ENCODE data around the gene PDE7B.

The PDE7B gene

GRCh38 chr6:136158971-136159370 is 307.5 kb downstream of the PDE7B start:
- FAIRE-seq (no peak), DNase-seq (ENCODE audit: extremely low spot score, insufficient read length, low read depth) (no peak)

- no peak for FAIRE-seq
- DNase-seq (ENCODE audit: extremely low spot score, insufficient read length, low read depth): no peak
Measured at GRCh38 chr6:136160250-136160649, 308.7 kb downstream of the PDE7B start.

GRCh38 chr6:136161950-136162349 is 310.4 kb downstream of the PDE7B start:
- FAIRE-seq: no peak
- no peak for DNase-seq (ENCODE audit: extremely low spot score, insufficient read length, low read depth)

GRCh38 chr6:136163260-136163659 is 311.8 kb downstream of the PDE7B start:
- FAIRE-seq (no peak), DNase-seq (ENCODE audit: extremely low spot score, insufficient read length, low read depth) (no peak)

- no peak for FAIRE-seq
- DNase-seq (ENCODE audit: extremely low spot score, insufficient read length, low read depth): no peak
Measured at GRCh38 chr6:136166815-136167214, 315.3 kb downstream of the PDE7B start.

- FAIRE-seq (no peak), DNase-seq (ENCODE audit: extremely low spot score, insufficient read length, low read depth) (no peak)
Measured at GRCh38 chr6:136169394-136170148, 318.1 kb downstream of the PDE7B start.

GRCh38 chr6:136171231-136171630 is 319.7 kb downstream of the PDE7B start:
- no peak for DNase-seq (ENCODE audit: extremely low spot score, insufficient read length, low read depth)
- FAIRE-seq: no peak

GRCh38 chr6:136173519-136174507 is 322.3 kb downstream of the PDE7B start:
- no peak for FAIRE-seq
- no peak for DNase-seq (ENCODE audit: extremely low spot score, insufficient read length, low read depth)

- no peak for FAIRE-seq
Measured at GRCh38 chr6:136174510-136174909, 323.0 kb downstream of the PDE7B start.

GRCh38 chr6:136175873-136176272 is 324.4 kb downstream of the PDE7B start:
- FAIRE-seq (no peak), DNase-seq (ENCODE audit: extremely low spot score, insufficient read length, low read depth) (no peak)

More at GRCh38 chr6:136174510-136174909, 323.0 kb downstream of the PDE7B start:
- no peak for DNase-seq (ENCODE audit: extremely low spot score, insufficient read length, low read depth)

- FAIRE-seq (no peak), DNase-seq (ENCODE audit: extremely low spot score, insufficient read length, low read depth) (no peak)
Measured at GRCh38 chr6:136178749-136179148, 327.2 kb downstream of the PDE7B start.

- FAIRE-seq (no peak), DNase-seq (ENCODE audit: extremely low spot score, insufficient read length, low read depth) (no peak)
Measured at GRCh38 chr6:136180704-136181511, 329.4 kb downstream of the PDE7B start.

- FAIRE-seq (no peak), DNase-seq (ENCODE audit: extremely low spot score, insufficient read length, low read depth) (no peak)
Measured at GRCh38 chr6:136181512-136181833, 330.0 kb downstream of the PDE7B start.

- no peak for FAIRE-seq
- DNase-seq (ENCODE audit: extremely low spot score, insufficient read length, low read depth): no peak
Measured at GRCh38 chr6:136181861-136182260, 330.4 kb downstream of the PDE7B start.

GRCh38 chr6:136184738-136185137 is 333.2 kb downstream of the PDE7B start:
- FAIRE-seq: no peak

GRCh38 chr6:136186363-136186762 is 334.9 kb downstream of the PDE7B start:
- FAIRE-seq (no peak), DNase-seq (ENCODE audit: extremely low spot score, insufficient read length, low read depth) (no peak)

More at GRCh38 chr6:136184738-136185137, 333.2 kb downstream of the PDE7B start:
- no peak for DNase-seq (ENCODE audit: extremely low spot score, insufficient read length, low read depth)

GRCh38 chr6:136188486-136188885 is 337.0 kb downstream of the PDE7B start:
- DNase-seq (ENCODE audit: extremely low spot score, insufficient read length, low read depth): no peak
- no peak for FAIRE-seq

GRCh38 chr6:136189104-136189503 is 337.6 kb downstream of the PDE7B start:
- no peak for DNase-seq (ENCODE audit: extremely low spot score, insufficient read length, low read depth)
- no peak for FAIRE-seq

GRCh38 chr6:136191606-136192312 is 340.3 kb downstream of the PDE7B start:
- DNase-seq (ENCODE audit: extremely low spot score, insufficient read length, low read depth) (no peak), FAIRE-seq (no peak)

GRCh38 chr6:136192902-136193301 is 341.4 kb downstream of the PDE7B start:
- DNase-seq (ENCODE audit: extremely low spot score, insufficient read length, low read depth) (no peak), FAIRE-seq (no peak)

Data from GM18507 (cell line).